ENCODE measurements around the gene STPG2.

GRCh38 chr4:98094118-98094517 is 49.2 kb downstream of the STPG2 start:
- TF ChIP-seq, protein P1, sequence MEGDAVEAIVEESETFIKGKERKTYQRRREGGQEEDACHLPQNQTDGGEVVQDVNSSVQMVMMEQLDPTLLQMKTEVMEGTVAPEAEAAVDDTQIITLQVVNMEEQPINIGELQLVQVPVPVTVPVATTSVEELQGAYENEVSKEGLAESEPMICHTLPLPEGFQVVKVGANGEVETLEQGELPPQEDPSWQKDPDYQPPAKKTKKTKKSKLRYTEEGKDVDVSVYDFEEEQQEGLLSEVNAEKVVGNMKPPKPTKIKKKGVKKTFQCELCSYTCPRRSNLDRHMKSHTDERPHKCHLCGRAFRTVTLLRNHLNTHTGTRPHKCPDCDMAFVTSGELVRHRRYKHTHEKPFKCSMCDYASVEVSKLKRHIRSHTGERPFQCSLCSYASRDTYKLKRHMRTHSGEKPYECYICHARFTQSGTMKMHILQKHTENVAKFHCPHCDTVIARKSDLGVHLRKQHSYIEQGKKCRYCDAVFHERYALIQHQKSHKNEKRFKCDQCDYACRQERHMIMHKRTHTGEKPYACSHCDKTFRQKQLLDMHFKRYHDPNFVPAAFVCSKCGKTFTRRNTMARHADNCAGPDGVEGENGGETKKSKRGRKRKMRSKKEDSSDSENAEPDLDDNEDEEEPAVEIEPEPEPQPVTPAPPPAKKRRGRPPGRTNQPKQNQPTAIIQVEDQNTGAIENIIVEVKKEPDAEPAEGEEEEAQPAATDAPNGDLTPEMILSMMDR (conservative IDR thresholded peaks at IDR 0.05 in 1 of 2, IDR thresholded peaks at IDR 0.05 in 1 of 2; ENCODE audit: extremely low read depth in 1 of 2, insufficient read depth in 1 of 2, low read depth in 1 of 2, low read length in 2 of 2) = no peak
- TF ChIP-seq EZH2 (IDR thresholded peaks at IDR 0.05; ENCODE audit: borderline replicate concordance, low read length) = no peak
